GM18870 (cell line): Measurements from ENCODE around the gene ELK4.

Experiments
- ATAC-seq: cut with Tn5 transposase; IDR thresholded peaks from one replicate; pipeline ENCODE4 v1.9.1; 2021; ENCODE audit warnings: moderate library complexity; ENCODE audit not compliant: unreplicated experiment

Gene ELK4

GRCh38 chr1:205598841-205599668, 32.8 kb downstream of the ELK4 start:
- ATAC-seq, result no peak

GRCh38 chr1:205597691-205598314, 34.0 kb downstream of the ELK4 start:
- ATAC-seq, result no peak

- no peak for ATAC-seq
These were observed 34.9 kb downstream of the ELK4 start for GRCh38 chr1:205596876-205597275.

- no peak for ATAC-seq
These were observed 36.0 kb downstream of the ELK4 start for GRCh38 chr1:205595861-205596260.

- ATAC-seq, result no peak
These were observed 36.4 kb downstream of the ELK4 start for GRCh38 chr1:205595435-205595834.

- ATAC-seq, result no peak
These were observed 37.0 kb downstream of the ELK4 start for GRCh38 chr1:205594846-205595245.

GRCh38 chr1:205593967-205594366, 37.8 kb downstream of the ELK4 start:
- ATAC-seq, result no peak

- ATAC-seq, result no peak
These were observed 38.3 kb downstream of the ELK4 start for GRCh38 chr1:205593532-205593931.

GRCh38 chr1:205592443-205593003, 39.3 kb downstream of the ELK4 start:
- ATAC-seq, result no peak

- ATAC-seq, result no peak
These were observed 40.1 kb downstream of the ELK4 start for GRCh38 chr1:205591522-205592351.

- ATAC-seq, result no peak
These were observed 40.9 kb downstream of the ELK4 start for GRCh38 chr1:205590777-205591513.

GRCh38 chr1:205590457-205590768, 41.4 kb downstream of the ELK4 start:
- no peak for ATAC-seq

- no peak for ATAC-seq
These were observed 42.0 kb downstream of the ELK4 start for GRCh38 chr1:205589618-205590456.

- no peak for ATAC-seq
These were observed 42.8 kb downstream of the ELK4 start for GRCh38 chr1:205589046-205589445.

- ATAC-seq, result no peak
These were observed 43.2 kb downstream of the ELK4 start for GRCh38 chr1:205588636-205589035.

- ATAC-seq, result no peak
These were observed 44.2 kb downstream of the ELK4 start for GRCh38 chr1:205587581-205587980.

GRCh38 chr1:205585835-205586785, 45.7 kb downstream of the ELK4 start:
- no peak for ATAC-seq

GRCh38 chr1:205585169-205585834, 46.5 kb downstream of the ELK4 start:
- ATAC-seq, result no peak
